GM23338 (cell line): ENCODE measurements around the gene WNK2. TPM values are rescaled to one million over a fixed set of nuclear protein-coding genes. Genes with fewer than 3 reads are reported as not detected.

Source experiments
- ATAC-seq: fragments of 200-7000 bp; cut with Tn5 transposase; 3 replicates; pipeline ENCODE4 v1.9.1; 2020
- DNase-seq: peaks from one replicate; pipeline ENCODE4 v3.0.0-alpha.2; 2015; ENCODE audit warnings: low spot score
- H2AFZ ChIP-seq: fragments of 200-600 bp; sonication (generic); 2 replicates; pipeline ENCODE4 v1.8.0; 2016; ENCODE audit warnings: antibody characterized with exemption, mild to moderate bottlenecking, moderate library complexity
- H3F3A ChIP-seq: fragments of 200-600 bp; sonication (generic); replicated peaks from 2 replicates; pipeline ENCODE4 v1.8.0; 2017; ENCODE audit warnings: antibody characterized with exemption, mixed run types, low read depth
- H3K27ac ChIP-seq: fragments of 200-600 bp; sonication (generic); 2 replicates; pipeline ENCODE4 v1.6.1; 2016; ENCODE audit warnings: low read depth
- H3K27me3 ChIP-seq: fragments of 200-600 bp; sonication (generic); 2 replicates; pipeline ENCODE4 v1.8.0; 2016; ENCODE audit warnings: mild to moderate bottlenecking, mixed run types, moderate library complexity; ENCODE audit not compliant: insufficient read depth
- H3K36me3 ChIP-seq: fragments of 200-600 bp; sonication (generic); 2 replicates; pipeline ENCODE4 v1.8.0; 2016; ENCODE audit warnings: mild to moderate bottlenecking; ENCODE audit not compliant: insufficient read depth
- H3K4me1 ChIP-seq: fragments of 200-600 bp; sonication (generic); 2 replicates; pipeline ENCODE4 v1.8.0; 2016; ENCODE audit warnings: mild to moderate bottlenecking, moderate library complexity; ENCODE audit not compliant: insufficient read depth
- H3K4me2 ChIP-seq: fragments of 200-600 bp; sonication (generic); 2 replicates; pipeline ENCODE4 v1.7.1; 2017; ENCODE audit warnings: mixed run types
- H3K4me3 ChIP-seq: fragments of 200-600 bp; sonication (generic); 2 replicates; pipeline ENCODE4 v1.6.1; 2016; ENCODE audit warnings: mixed run types
- H3K79me2 ChIP-seq: fragments of 200-600 bp; sonication (generic); replicated peaks from 2 replicates; pipeline ENCODE4 v1.8.0; 2017; ENCODE audit warnings: mild to moderate bottlenecking; ENCODE audit not compliant: insufficient read depth
- H3K9me2 ChIP-seq: fragments of 200-600 bp; sonication (generic); 2 replicates; pipeline ENCODE4 v1.8.0; 2017; ENCODE audit not compliant: insufficient read depth
- H4K20me1 ChIP-seq: fragments of 200-600 bp; sonication (generic); replicated peaks from 2 replicates; pipeline ENCODE4 v1.8.0; 2017; ENCODE audit warnings: mild to moderate bottlenecking; ENCODE audit not compliant: insufficient read depth
- H3K27ac Mint-ChIP-seq: 2 replicates; pipeline ENCODE4 v1.8.0; 2020; ENCODE audit warnings: inconsistent platforms, mild to moderate bottlenecking, moderate library complexity, mixed read lengths
- H3K27me3 Mint-ChIP-seq: 3 replicates; pipeline ENCODE4 v1.8.0; 2022; ENCODE audit warnings: low read depth, mild to moderate bottlenecking, moderate library complexity, mixed read lengths, inconsistent platforms; ENCODE audit not compliant: insufficient read depth, poor library complexity
- H3K36me3 Mint-ChIP-seq: 3 replicates; pipeline ENCODE4 v1.8.0; 2021; ENCODE audit warnings: low read depth, mild to moderate bottlenecking, inconsistent platforms, moderate library complexity, mixed read lengths
- H3K4me1 Mint-ChIP-seq: 3 replicates; pipeline ENCODE4 v1.8.0; 2020; ENCODE audit warnings: mild to moderate bottlenecking, inconsistent platforms, mixed read lengths
- H3K4me3 Mint-ChIP-seq: 3 replicates; pipeline ENCODE4 v1.8.0; 2021; ENCODE audit warnings: moderate library complexity, mild to moderate bottlenecking, inconsistent platforms, mixed read lengths
- H3K9me3 Mint-ChIP-seq: 3 replicates; pipeline ENCODE4 v1.8.0; 2020; ENCODE audit warnings: moderate library complexity, mild to moderate bottlenecking, inconsistent platforms, mixed read lengths
- CTCF ChIP-seq, 2 experiments: fragments of 200-600 bp in 1 of 2; sonication (generic) in 1 of 2; conservative IDR thresholded peaks; 2 replicates each; pipeline versions ENCODE4 v1.5.1 to v1.6.1; 2016 to 2017; ENCODE audit warnings: antibody characterized with exemption in 2 of 2, low read depth in 2 of 2, mild to moderate bottlenecking in 2 of 2, moderate library complexity in 1 of 2
- ETS1 ChIP-seq: IDR thresholded peaks from 2 replicates; pipeline ENCODE4 v1.6.1; 2016; ENCODE audit warnings: antibody characterized with exemption
- ZNF114 ChIP-seq: fragments of 250-450 bp; sonication (Bioruptor Pico); IDR thresholded peaks from 2 replicates; pipeline ENCODE4 v1.5.0; 2020; ENCODE audit warnings: mild to moderate bottlenecking, moderate library complexity
- ZNF462 ChIP-seq: fragments of 250-450 bp; sonication (Bioruptor Pico); IDR thresholded peaks from 2 replicates; pipeline ENCODE4 v1.5.0; 2020; ENCODE audit warnings: mild to moderate bottlenecking, moderate library complexity
- polyA plus RNA-seq: library from polyadenylated mRNA; unstranded; fragments of >200 nt; fragmentation: Nextera tagmentation; extraction: Ambion mirVana; gene quantifications from 2 replicates; pipeline ENCODE4 v1.2.1, GENCODE V29; 2016
- total RNA-seq: library from RNA; depleted of rRNA; stranded (reverse); fragments of >200 nt; shearing (Covaris generic); gene quantifications from 2 replicates; pipeline ENCODE4 v1.2.3, GENCODE V29; 2014

The WNK2 gene
- total and polyA plus RNA-seq, 2 experiments from 2014 or later, result 56.4 to 102 TPM

GRCh38 chr9:93164085-93164484 lies 19.9 kb upstream of the WNK2 start:
- Histone ChIP-seq H3K27me3 (no peaks in the 10 kb centered on the region), H3K36me3 (no peaks in the 10 kb centered on the region), H3K27ac (no peak overlapping the region), H3K79me2 (no peaks in the 10 kb centered on the region), H4K20me1 (no peaks in the 10 kb centered on the region), H3K4me2 (no peak overlapping the region), H3K9me2 (no peaks in the 10 kb centered on the region), H3F3A (no peaks in the 10 kb centered on the region), H3K4me3 (no peak overlapping the region), H3K4me1 (no peaks in the 10 kb centered on the region), H2AFZ (no peak overlapping the region)
- Mint-ChIP-seq H3K4me3 (no peak overlapping the region), H3K4me1 (no peaks in the 10 kb centered on the region), H3K9me3 (no peaks in the 10 kb centered on the region), H3K27ac (no peak overlapping the region), H3K36me3 (no peaks in the 10 kb centered on the region), H3K27me3 (peaks cover 7% of the 10 kb centered on the region)
- no peak for TF ChIP-seq ZNF114
- TF ChIP-seq CTCF (conservative IDR thresholded peaks at IDR 0.05; ENCODE audit: low read depth in 2 of 2), result peak; percentile 49 to 73
- ATAC-seq (peak; percentile 24), DNase-seq (peak; percentile 62)

GRCh38 chr9:93166699-93167098 lies 17.2 kb upstream of the WNK2 start:
- DNase-seq (no peak), ATAC-seq (no peak)
- H3F3A ChIP-seq, result no peaks in the 10 kb centered on the region
- no peaks in the 10 kb centered on the region for H3K36me3 Mint-ChIP-seq
- no peaks in the 10 kb centered on the region for H3K36me3 ChIP-seq
- H3K9me3 Mint-ChIP-seq, result no peaks in the 10 kb centered on the region
- no peaks in the 10 kb centered on the region for H4K20me1 ChIP-seq
- no peak overlapping the region for H3K4me3 Mint-ChIP-seq
- no peaks in the 10 kb centered on the region for H3K79me2 ChIP-seq
- H3K4me1 ChIP-seq, result no peaks in the 10 kb centered on the region
- no peak overlapping the region for H3K4me3 ChIP-seq
- no peak for TF ChIP-seq ETS1
- no peak for TF ChIP-seq ZNF462 (CRISPR knock-in tag)
- no peak overlapping the region for H3K27ac Mint-ChIP-seq
- no peak overlapping the region for H3K27ac ChIP-seq
- H3K4me1 Mint-ChIP-seq, result no peaks in the 10 kb centered on the region
- no peak overlapping the region for H3K4me2 ChIP-seq
- no peak overlapping the region for H2AFZ ChIP-seq
- no peaks in the 10 kb centered on the region for H3K9me2 ChIP-seq
- H3K27me3 Mint-ChIP-seq, result peaks cover 4% of the 10 kb centered on the region
- H3K27me3 ChIP-seq, result no peaks in the 10 kb centered on the region
